Loucy (cell line): ENCODE results near the gene ADCY2.

ENCODE experiments used
- CTCF ChIP-seq: fragments of 200-600 bp; sonication (generic); conservative IDR thresholded peaks from 2 replicates; pipeline ENCODE4 v1.5.1; 2014; ENCODE audit warnings: mild to moderate bottlenecking, antibody characterized with exemption, low read length
- EZH2phosphoT487 ChIP-seq: fragments of 200-600 bp; IDR thresholded peaks from 2 replicates; pipeline ENCODE4 v1.6.1; 2018; ENCODE audit warnings: antibody characterized with exemption, mild to moderate bottlenecking, moderate library complexity, borderline replicate concordance

DNA sequence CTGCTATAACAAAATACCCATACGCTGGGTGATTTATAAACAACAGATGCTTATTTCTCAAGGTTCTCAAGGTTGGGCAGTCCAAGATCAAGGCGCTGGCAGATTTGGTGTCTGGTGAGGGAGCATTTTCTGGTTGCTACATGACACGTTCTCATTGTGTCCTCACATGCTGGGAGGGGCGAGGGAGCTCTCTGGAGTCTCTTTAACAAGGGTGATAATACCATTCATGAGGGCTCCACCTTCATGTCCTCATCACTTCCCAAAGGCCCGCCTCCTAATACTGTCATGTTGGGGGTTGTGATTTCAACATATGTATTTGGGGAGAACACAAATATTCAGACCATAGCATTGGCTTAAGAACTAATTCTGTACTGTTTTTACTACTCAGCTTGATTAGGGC, 450.4 kb downstream of the ADCY2 start:
- TF ChIP-seq CTCF: no peak
- no peak for TF ChIP-seq EZH2phosphoT487
